HUES48 (cell line): ENCODE data around the gene DNMBP.

Experiments used
- H3K27ac ChIP-seq: one replicate; pipeline ENCODE4 v1.7.0; 2013; ENCODE audit warnings: low read depth, low read length, inconsistent platforms
- H3K27me3 ChIP-seq: 2 replicates; pipeline ENCODE4 v1.6.1; 2013; ENCODE audit warnings: mild to moderate bottlenecking, low read length; ENCODE audit not compliant: control insufficient read depth, insufficient read depth
- H3K36me3 ChIP-seq: 2 replicates; pipeline ENCODE4 v1.6.1; 2013; ENCODE audit warnings: low read length; ENCODE audit not compliant: control insufficient read depth, insufficient read depth
- H3K4me1 ChIP-seq: 2 replicates; pipeline ENCODE4 v1.6.1; 2013; ENCODE audit warnings: mild to moderate bottlenecking, low read length; ENCODE audit not compliant: control insufficient read depth, insufficient read depth
- H3K4me3 ChIP-seq: 2 replicates; pipeline ENCODE4 v1.5.1; 2013; ENCODE audit warnings: mild to moderate bottlenecking, low read depth, low read length
- H3K9ac ChIP-seq: 2 replicates; pipeline ENCODE4 v1.6.1; 2013; ENCODE audit warnings: mild to moderate bottlenecking, low read depth, low read length, moderate library complexity
- H3K9me3 ChIP-seq: 2 replicates; pipeline ENCODE4 v1.6.1; 2013; ENCODE audit warnings: low read length; ENCODE audit not compliant: control insufficient read depth, insufficient read depth

DNMBP gene

DNA sequence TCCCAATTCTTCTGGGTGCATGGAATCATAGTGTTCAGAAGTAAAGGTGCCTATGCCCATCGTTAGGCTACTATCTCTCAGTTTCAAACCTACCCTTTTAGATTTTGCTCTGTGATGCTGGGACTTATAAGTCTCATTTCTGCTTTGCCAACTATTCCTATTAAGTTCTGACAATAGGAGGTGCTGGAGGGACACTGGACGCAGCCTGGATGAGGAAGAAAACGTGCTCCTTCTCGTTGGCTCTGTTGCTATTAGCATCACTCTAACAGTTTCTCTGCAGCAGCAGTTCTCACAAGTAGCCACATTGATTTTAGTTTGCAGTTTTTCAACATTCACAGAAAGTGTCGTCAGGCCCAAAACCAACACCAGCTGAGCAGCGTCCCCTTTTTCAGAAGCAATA, 154.9 kb downstream of the DNMBP start:
- Histone ChIP-seq H3K36me3 (no peaks in the 10 kb centered on the region), H3K4me3 (no peak overlapping the region), H3K27ac (no peak overlapping the region), H3K4me1 (peaks cover 34% of the 10 kb centered on the region), H3K9me3 (no peaks in the 10 kb centered on the region), H3K27me3 (no peaks in the 10 kb centered on the region), H3K9ac (no peak overlapping the region)

DNA sequence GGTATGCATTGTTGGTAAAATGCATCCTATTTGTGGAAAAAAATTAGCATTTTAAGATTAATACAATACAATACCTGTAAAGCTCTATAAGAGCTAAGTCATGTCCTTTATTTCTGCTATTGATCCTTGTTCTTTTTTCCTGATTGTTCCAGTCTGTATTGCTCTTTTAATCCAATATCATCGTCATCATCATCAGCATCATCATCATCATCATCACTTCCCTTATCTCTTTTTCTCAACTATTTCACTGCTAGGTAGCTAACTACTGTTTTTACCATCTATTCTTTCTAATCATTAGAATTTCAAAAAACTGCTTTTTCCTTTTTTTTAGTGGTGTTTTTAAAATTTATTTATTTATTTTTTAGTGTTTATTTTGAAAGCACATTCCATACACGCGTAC, 156.1 kb downstream of the DNMBP start:
- Histone ChIP-seq H3K4me1 (peaks cover 42% of the 10 kb centered on the region), H3K27me3 (no peaks in the 10 kb centered on the region), H3K9ac (no peak overlapping the region), H3K4me3 (no peak overlapping the region), H3K9me3 (no peaks in the 10 kb centered on the region), H3K36me3 (no peaks in the 10 kb centered on the region), H3K27ac (no peak overlapping the region)

DNA sequence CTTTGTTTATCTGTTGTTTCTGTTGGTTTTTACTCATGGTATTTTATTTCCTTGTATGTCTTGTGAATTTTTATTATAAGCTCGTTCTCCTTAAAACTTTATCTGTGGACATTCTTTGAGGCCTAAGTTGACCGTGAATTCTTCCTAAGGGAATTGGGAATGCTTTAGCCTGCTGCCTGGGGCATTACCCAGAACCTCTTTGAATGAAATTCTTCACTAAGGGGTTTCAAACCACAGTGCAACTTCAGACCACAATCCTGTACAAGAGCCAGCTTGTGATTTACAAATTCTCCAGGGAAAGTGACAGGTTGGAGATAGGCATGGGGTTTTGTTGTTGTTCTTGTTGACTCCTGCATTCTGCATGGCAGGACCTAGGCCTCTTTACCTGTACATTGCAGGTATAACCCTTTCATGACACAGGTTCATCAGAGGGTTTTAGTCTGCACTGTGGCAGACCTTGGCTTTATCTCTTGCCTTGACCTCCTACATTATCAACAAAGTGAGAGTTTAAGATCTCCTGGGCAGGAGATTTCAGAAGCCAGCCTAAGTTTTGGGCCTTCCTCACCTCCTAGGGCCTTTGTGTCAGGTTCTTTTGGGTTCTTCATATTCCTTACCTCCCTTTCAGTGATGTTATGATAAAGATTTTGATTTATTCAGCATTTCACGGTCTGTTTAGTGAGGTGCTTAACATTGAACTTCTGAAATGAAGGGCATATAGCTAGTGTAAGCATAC, 157.1 kb downstream of the DNMBP start:
- Histone ChIP-seq H3K4me3 (no peak overlapping the region), H3K9ac (no peak overlapping the region), H3K36me3 (no peaks in the 10 kb centered on the region), H3K9me3 (no peaks in the 10 kb centered on the region), H3K27ac (no peak overlapping the region), H3K4me1 (peaks cover 51% of the 10 kb centered on the region), H3K27me3 (no peaks in the 10 kb centered on the region)

DNA sequence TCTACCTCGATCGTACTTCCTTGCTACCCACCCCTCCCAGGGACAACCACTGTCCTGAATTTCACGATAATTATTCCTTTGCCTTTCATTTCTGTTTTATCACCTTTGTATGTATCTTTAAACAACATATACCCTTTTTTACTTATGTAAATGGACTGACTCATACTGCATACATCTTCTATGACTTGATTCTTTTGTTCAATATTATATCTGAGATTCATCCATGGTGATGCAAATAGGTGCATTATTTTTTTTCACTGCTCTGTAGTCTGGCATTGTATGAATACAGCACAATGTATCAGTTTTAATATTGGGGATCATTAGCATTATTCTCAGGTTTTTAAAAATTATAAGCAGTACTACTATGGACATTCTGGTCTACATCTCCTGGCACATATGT, 157.9 kb downstream of the DNMBP start:
- no peaks in the 10 kb centered on the region for H3K36me3 ChIP-seq
- H3K4me1 ChIP-seq = peaks cover 52% of the 10 kb centered on the region
- H3K4me3 ChIP-seq = no peak overlapping the region
- no peaks in the 10 kb centered on the region for H3K27me3 ChIP-seq
- no peak overlapping the region for H3K27ac ChIP-seq
- H3K9me3 ChIP-seq = no peaks in the 10 kb centered on the region
- no peak overlapping the region for H3K9ac ChIP-seq

DNA sequence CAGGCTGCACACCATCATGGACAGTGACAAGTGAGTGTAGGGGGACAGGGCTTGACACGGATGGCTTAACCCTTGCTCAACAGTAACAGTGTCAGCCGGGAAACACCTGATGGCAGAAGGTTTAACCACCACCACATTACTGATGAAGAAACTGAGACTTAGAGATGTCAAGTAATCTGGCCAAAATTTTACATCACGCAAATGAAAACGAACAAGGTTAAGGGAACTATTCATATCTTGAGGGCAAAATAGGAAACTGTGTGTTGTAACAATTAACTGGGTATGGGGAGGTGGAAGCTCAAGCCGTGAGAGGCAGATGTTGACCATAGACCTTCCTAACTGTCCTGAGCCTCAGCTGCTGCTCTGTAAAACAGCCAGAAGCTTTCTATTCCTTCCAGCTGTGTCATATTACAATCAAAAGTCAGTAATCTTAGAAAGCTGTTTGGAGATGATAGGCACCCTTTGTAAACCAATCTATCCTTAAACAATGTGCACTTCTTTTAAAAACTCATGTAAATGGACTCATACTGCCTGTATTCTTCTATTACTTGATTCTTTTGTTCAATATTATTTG, 158.9 kb downstream of the DNMBP start:
- Histone ChIP-seq H3K27ac (peak overlapping the region; percentile 88), H3K9ac (peak overlapping the region; percentile 34), H3K36me3 (no peaks in the 10 kb centered on the region)

DNA sequence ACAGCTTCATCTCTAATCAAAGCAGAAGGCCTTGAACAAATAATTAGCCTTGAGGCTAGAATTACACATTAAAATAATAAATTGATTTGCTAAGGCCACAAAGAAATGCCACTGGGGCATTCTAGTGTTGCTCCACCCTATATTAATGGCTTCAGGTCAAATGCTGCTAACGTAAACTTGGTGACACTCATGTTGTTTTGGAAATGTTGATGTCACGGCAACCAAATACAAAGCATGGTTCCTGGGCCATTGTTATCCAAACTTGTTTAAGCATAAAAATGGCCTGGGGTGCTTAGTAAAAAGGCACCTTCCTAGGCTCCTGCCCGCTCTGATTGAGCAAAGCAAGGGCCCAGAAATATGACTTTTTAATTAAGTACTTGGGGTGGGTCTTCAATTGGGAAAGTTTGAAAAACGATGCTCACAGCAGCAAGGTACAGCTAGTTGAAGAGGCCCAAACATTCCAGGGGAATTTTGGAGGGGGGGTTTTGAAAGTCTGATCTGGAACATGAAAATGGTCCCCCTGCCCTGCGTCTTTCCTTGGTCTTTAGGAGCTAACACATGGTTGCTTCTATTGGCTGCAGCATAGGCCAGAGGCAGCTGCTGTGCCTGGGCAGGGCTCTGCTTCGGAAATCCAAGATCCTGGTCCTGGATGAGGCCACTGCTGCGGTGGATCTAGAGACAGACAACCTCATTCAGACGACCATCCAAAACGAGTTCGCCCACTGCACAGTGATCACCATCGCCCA, 159.6 kb downstream of the DNMBP start:
- peak overlapping the region; percentile 88 for H3K27ac ChIP-seq

More for the DNA sequence above, 158.9 kb downstream of the DNMBP start:
- Histone ChIP-seq H3K4me1 (peaks cover 62% of the 10 kb centered on the region), H3K9me3 (no peaks in the 10 kb centered on the region), H3K4me3 (peak overlapping the region; percentile 2; the same call in 1 of the 2 replicates), H3K27me3 (no peaks in the 10 kb centered on the region)

DNA sequence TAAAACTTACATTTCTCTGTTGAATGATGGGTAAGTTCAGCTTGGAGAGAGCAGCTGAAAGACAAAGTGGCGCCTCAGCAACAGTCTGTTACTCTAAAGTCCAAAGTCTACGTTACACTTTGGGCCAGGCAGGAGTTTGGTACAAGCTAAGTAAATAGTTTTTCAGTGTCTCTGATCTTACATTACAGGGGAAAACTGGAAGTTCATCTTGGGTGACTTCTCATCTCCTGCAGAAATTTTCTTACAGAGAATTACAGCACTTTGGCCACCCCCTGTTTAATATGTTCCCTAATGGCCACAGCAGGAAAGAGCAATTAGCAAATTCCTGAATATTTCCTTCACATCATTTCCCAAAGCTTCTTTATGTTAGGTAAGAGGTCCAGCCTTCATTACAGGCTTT, 160.2 kb downstream of the DNMBP start:
- Histone ChIP-seq H3K9me3 (no peaks in the 10 kb centered on the region), H3K4me3 (peak overlapping the region; percentile 38; the same call in 1 of the 2 replicates), H3K27me3 (no peaks in the 10 kb centered on the region), H3K4me1 (peaks cover 65% of the 10 kb centered on the region), H3K36me3 (no peaks in the 10 kb centered on the region), H3K9ac (peak overlapping the region; percentile 66), H3K27ac (peak overlapping the region; percentile 88)

More for the DNA sequence above, 159.6 kb downstream of the DNMBP start:
- H3K4me3 ChIP-seq = peak overlapping the region; percentile 38; the same call in 1 of the 2 replicates
- no peaks in the 10 kb centered on the region for H3K9me3 ChIP-seq
- peak overlapping the region; percentile 66 for H3K9ac ChIP-seq
- H3K36me3 ChIP-seq = no peaks in the 10 kb centered on the region
- no peaks in the 10 kb centered on the region for H3K27me3 ChIP-seq
- peaks cover 65% of the 10 kb centered on the region for H3K4me1 ChIP-seq

DNA sequence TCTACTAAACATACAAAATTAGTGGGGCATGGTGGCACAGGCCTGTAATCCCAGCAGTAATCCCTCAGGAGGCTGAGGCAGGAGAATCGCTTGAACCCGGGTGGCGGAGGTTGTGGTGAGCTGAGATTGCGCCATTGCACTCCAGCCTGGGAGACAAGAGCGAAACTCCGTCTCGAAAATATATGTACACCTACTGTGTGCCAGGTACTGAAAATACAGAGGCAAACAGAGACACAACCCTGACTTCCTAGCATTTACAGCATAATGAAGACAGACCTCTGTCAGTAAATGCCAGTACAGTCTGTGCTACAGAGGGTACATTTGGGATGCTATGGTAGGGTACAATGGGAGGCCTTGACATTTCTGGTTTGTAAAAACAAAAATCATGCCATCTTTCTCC, 160.7 kb downstream of the DNMBP start:
- peaks cover 63% of the 10 kb centered on the region for H3K4me1 ChIP-seq
- H3K27ac ChIP-seq = peak overlapping the region; percentile 88
- H3K4me3 ChIP-seq = no peak overlapping the region
- no peak overlapping the region for H3K9ac ChIP-seq
- H3K27me3 ChIP-seq = no peaks in the 10 kb centered on the region
- no peaks in the 10 kb centered on the region for H3K9me3 ChIP-seq
- H3K36me3 ChIP-seq = no peaks in the 10 kb centered on the region

DNA sequence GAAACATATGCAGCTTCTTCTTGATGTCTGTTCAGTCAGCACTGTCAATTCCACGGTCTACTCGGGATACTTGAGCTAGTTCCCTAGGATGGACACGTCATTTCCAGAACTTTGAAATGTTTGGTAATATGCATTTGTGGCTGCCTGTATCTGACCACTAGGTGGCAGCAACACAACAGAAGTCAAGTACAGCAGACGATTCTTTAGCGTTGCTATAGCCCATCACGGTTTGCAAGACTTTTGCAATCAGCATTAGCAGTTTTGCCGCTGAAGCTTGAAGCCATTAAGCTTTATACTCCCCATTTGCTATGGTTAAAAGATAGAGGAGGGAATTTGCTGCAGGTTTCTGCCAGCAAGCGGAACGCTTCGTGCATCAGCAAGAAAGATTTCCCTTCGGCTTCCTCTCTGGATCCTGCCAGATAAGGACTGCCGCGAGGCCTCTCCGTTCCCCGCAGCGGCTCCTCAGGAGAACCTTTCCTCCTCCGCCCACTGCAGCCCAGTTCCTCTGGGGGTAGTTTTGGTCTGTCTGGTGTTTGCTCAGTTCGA, 163.8 kb downstream of the DNMBP start:
- Histone ChIP-seq H3K27ac (no peak overlapping the region), H3K36me3 (no peaks in the 10 kb centered on the region), H3K4me3 (peak overlapping the region; percentile 28; the same call in 1 of the 2 replicates)

DNA sequence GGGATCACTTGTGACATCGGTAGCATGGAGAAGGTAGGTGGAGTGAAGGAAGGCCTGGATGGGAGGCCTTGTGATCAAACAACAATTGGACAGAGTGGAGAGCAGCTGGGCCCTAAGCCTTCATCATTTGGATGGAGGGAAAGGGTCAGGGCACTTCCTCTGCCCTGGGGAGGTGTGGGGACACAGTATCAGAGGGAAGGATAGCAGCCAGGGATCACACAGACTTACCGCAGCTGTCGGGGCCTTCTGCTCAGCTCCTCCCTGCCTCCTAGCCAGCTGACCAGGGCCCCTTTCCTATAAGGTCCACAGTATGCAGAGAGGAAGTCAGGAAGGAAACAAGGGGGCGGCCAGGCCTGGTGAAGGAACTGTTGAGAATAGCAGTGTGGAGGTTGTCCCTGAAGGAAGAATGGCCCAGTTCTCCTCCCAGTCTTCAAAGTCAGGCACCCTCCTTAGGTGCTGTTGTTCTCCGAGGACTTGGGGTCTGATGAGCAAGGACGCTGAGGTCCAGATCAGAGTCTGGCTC, 165.3 kb downstream of the DNMBP start:
- Histone ChIP-seq H3K9ac (no peak overlapping the region), H3K27ac (no peak overlapping the region), H3K4me3 (no peak overlapping the region), H3K9me3 (peaks cover 3% of the 10 kb centered on the region; the same call in 1 of the 2 replicates), H3K27me3 (no peaks in the 10 kb centered on the region), H3K4me1 (peaks cover 30% of the 10 kb centered on the region), H3K36me3 (no peaks in the 10 kb centered on the region)

More for the DNA sequence above, 163.8 kb downstream of the DNMBP start:
- Histone ChIP-seq H3K4me1 (peaks cover 45% of the 10 kb centered on the region), H3K27me3 (no peaks in the 10 kb centered on the region), H3K9me3 (peaks cover 3% of the 10 kb centered on the region; the same call in 1 of the 2 replicates), H3K9ac (no peak overlapping the region)
